T-helper 9 cell (primary cell): ENCODE results near the gene UGT1A6.
"Not testable (repeated sequence)": the region's sequence is repeated elsewhere in the genome, so short reads cannot be mapped to it uniquely, and the experiment has no call there.

Experiments used
- DNase-seq: peaks from one replicate; pipeline ENCODE4 v3.0.0-alpha.2; 2020

The UGT1A6 gene

DNA sequence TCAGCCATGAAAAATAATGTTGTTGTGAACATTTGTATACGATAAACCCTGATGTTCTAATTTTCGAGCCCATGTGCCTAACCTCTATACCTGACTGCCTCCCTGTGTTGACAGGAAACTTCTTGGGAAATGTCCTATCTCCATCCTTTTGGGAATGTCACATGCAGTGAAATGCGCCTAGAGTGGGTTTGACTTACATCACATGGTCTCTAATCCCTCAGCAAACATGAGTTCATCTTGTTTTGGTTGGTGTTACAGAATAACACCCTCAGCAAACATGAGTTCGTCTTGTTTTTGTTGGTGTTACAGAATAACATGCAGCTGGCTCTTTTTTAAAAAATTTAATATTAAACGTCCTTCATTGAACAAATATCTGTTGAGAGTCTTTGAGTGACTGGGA, 4.3 kb upstream of the UGT1A6 start:
- DNase-seq: no peak

DNA sequence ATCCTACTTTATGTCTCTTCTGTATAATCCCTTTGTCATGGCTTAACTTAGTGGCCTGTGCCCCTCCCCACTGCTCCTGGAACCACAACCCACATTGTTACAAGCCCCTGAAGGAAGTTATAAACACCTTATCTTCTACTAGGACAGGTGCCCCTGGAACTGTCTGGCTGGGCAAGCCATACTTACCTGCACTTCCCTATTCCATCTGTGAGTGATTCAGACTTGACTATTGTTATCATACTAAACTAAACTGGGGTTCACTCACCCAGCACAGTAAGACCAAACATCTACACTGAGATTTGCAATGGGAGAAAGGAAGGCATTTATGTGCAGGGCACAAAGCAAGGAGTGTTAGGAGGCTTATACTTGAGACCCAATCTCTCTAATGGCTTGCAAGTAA, 3.7 kb upstream of the UGT1A6 start:
- no peak for DNase-seq

DNA sequence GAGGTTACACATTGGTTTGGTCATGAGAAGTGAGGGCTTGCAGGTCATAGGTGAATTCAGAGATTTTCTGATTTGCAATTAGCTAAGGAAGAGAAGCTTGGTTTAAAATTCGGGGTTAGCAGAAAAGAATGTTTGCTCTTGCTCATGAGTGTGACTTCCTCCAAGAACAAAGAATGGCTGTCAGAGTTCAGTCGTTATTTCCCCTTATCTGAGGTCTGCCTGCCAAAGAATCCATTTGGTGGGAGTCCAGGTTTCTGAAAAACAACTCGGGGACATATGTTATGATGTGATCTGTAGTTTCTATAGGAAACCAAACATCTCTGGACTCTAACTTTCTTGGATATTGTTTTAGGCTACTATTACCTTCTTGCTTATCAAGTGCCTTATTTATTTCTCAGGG, 3.2 kb upstream of the UGT1A6 start:
- no peak for DNase-seq

DNA sequence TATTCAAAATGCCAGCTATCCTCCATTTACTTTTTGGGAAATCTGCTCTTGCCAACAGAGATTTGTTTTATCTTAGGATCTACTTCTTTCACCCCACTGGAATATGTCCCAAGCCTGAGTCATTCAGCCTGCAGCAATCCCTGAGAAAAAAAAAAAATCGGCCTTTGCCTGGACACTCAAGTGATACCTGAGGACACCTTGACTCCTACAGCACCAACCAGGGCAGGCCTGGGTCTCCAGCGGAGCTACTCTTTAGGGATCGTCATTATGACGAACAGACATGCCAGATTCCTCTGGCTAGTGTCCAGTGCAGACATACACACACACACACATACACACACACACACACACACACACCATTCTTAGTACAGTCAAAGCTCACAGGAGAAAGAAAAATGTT, 2.2 kb upstream of the UGT1A6 start:
- DNase-seq: no peak

DNA sequence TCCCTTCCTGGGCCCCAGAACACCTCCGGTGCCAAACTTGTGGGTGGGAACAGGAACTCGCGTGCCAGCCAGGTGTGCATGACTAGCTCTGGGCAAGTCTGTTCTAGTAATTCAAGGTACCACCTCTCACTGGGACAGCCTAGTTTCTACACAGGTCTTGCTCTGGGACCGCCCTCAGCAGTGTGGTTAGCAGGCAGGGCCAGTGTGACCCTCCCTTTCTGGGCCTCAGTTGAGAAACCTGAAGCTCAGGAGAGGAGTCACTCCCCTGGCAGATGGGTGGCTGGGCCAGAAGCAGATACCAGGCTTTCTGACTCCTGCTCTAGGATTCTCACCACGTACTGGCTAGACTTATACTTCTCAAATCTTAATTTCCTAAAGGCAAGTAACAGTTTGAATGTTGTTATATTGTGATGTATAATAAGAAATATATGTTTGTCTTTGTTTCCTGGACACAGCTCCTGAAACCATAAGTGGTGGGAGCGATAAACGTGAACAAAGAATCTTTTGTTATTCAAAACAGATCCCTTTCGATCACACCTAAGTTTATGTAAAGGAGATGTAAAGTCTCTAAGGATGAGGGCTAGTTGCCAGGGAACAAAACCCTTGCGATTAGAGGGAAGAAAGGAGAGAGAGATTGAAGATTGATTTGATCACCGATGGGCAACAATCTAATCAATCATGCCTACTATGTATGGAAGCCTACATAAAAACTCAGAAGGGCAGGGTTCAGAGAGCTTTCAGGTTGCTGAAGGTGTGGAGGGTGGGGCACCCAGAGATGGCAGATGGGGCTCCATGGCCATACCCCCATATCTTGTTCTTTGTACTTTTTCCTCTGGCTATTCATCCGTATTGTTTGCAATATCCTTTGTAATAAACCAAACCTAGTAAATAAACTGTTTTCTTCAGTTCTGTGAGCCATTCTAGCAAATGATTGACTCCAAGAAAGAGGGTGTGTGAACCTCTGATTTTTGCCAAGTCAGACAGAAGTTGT, 952 bp upstream of the UGT1A6 start:
- no peak for DNase-seq

DNA sequence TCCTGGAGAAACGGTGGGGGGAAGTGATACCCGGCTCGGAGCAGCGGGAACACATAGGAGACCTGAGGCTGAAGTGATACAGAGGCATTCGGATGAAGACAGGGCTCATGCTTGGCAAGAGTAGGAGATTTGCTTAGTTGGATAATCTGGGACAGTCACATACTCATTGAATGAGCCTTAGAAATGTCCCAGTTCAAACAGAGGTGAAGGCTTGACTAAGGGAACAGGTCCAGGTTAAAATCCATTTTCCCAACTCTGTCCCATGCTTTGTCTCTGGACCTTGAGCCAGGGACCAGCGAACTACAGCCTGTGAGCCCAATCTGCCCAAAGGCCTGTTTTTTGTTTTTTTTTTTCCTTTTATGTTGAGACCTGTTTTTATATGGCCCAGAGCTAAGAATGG, 1.3 kb downstream of the UGT1A6 start:
- DNase-seq: no peak

DNA sequence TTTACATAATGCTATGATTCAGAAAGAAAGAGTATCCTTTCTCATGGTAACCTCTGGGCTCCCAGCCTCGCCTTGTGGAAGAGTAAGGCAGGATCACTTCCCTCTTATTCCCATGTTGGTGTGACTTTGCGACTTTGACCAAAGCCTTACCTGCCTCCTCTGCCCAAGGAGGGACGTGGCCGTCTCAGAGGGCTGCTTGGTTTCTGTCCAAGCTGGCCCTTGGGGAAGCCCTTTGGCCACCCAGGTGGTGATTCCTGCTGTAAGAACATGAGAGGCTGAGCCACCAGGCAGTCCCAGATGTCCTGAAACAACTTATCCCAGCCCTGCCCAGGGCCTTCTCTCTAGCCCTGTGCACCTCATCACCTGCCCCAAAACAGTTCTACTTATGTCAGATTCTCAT, 6.0 kb downstream of the UGT1A6 start:
- no peak for DNase-seq

DNA sequence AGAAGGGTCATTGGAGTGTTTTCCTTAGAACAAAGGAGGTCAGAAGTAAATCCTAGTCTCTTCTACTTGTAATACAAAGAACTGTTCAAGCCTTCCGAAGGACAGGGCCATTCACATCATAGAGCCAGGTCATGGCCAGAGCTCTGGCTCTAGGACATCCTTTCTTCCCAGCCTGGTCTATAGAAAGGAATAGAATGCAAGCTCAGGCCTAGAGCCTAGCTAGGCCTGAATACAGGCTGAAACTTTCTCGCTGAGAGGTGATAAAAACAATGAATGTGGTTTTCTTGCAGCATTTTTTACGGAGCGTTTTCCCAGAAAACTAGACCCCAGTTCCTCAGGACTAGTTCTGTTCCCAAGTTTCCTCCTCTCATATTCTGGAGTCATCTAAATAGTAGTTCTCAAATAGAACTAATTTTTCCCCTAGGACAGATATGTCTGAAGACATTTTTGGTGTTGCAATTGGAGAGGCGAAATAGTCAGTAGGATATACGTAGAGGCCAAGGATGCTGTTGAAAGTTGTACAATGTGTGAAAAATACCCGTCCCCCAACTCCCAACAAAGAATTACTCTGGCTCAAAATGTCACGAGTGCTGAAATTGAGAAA, 6.8 kb downstream of the UGT1A6 start:
- no peak for DNase-seq

DNA sequence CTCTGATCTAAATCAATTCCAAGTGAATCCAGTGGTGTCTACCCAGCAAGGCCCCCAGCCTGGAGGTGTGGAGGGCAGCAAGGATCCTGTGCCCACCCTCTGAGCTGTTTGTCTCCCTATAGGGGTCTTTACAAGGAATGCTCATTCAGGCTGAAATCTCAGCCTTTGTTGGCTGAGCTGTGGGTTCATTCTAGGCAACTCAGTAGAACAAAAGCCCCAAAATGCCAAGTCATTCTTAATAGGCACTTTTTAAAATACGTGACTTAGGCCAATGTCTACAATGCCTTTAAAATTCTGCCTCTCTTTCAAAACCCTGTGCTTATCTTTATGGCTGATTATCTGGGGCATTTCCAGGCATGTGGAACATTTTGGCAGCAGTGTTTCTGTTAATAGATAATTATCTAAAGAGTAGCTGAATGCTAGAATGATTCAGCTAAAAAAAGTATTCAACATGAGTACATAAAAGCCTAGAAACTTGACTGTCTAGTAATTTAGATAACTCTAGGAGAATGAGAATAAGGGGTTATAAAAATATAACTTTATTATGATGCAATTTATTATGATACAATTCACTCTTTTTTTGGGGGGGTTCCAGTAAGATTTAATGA, 7.4 kb downstream of the UGT1A6 start:
- no peak for DNase-seq

DNA sequence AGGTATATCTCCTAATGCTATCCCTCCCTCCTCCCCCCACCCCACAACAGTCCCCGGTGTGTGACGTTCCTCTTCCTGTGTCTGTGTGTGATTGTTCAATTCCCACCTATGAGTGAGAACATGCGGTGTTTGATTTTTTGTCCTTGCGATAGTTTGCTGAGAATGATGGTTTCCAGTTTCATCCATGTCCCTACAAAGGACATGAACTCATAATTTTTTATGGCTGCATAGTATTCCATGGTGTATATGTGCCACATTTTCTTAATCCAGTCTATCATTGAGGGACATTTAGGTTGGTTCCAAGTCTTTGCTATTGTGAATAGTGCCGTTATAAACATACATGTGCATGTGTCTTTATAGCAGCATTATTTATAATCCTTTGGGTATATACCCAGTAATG, 8.2 kb downstream of the UGT1A6 start:
- not testable (repeated sequence) for DNase-seq

DNA sequence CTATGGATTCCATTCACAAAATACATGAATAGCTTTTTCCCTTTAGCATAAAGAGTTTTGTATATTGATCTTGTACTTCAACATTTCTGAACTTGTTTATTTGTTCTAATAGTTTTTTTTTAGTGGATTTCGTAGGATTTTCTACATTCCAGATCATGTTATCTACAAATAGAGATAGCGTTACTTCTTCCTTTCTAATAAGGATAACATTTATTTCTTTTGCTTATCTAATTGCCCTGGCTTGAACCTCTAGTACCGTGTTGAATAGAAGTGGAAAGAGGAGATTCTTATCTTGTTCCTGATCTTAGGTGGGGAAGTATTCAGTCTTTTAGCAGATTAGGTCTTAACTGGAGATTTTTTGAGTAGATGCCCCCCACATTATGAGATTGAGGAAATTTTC, 9.5 kb downstream of the UGT1A6 start:
- DNase-seq: no peak

DNA sequence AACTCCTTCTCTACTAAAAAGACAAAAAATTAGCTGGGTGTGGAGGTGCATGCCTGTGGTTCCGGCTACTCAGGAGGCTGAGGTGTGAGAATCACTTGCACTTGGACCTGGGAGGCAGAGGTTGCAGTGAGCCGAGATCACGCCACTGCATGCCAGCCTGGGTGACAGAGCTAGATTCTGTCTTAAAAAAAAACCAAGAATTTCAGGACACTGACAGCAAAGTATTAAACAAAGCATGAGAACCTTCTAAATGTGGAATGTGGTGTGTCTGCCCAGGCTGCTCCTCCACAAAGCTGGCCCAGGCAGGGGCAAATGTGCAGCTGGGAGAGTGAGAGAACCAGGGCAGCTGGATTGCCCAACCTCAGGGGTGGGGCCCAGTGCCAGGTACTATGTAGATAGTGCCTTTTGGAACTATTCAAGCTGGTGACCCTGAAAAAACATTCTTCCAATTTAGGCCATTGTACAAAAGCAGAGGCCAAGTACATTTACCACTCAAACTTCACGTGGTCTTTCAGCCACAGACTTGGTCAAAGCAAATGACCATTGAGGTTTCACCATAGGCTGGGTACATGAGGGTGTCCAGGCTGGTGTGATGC, 13.3 kb downstream of the UGT1A6 start:
- no peak for DNase-seq

DNA sequence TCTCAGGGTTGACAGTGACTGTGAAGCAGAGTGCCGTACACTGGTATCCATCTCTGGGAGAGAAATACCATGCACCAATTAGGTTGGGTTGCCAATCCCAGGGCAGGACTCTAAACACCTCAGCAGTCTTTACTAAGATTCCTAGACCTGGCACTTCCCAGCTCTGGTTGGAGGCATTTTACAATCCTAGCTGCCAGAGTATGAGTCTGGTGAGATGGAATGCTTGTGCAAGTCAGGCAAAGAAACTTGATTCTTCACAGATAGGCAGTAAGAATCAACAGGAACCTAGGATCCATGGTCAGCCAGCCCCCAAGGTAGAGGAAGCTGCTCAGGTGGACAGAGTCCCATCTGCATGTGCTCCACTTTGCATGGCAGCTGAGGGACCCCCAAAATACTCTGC, 14.0 kb downstream of the UGT1A6 start:
- DNase-seq: no peak

DNA sequence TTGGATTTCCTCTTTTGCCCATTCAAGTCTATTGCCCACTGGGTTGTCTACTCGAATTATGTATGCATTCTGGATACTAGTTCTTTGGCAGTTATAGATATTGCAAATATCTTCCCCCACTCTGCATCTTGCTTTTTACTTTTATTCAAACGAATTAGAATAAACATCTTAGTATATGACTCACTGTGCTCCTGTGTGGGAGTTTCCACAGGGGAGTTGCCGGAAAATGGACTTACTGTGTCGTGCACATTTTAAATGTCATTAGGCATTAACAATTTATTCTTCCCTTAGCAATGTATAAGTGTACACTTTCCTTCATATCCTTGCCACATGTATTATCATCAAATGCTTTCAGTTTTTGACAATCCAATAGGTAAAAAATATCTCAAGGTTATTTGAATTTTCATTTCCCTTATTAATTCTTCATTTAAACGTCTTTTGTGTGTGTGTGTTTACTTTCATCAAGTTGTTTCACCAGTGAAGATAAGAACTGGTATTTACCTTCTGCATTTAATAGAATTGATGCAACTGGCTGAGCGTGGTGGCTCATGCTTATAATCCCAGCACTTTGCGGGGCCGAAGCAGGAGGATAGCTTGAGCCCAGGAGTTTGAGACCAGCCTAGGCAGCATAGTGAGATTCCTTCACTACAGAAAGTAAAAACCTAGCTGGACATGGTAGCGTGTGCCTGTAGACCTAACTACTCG, 15.4 kb downstream of the UGT1A6 start:
- DNase-seq: no peak

DNA sequence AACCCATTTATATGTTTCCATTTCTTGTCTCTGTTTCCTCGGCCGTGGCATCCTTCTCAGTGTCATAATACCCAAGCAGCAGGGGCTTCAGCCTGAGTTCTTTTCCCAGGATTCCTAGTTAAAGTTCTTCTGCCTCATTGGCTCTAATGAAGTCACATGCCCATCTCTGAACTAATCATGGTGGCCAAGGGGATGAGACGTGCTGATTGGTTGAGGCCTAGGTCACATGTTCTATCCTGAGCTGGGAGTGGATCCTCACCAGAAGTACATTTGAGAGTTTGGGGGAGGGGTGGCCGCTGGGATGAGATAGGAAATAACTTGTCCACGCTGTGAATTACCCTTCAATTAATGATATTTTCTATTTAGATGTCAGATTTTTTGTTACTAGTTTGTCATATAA, 16.3 kb downstream of the UGT1A6 start:
- no peak for DNase-seq

DNA sequence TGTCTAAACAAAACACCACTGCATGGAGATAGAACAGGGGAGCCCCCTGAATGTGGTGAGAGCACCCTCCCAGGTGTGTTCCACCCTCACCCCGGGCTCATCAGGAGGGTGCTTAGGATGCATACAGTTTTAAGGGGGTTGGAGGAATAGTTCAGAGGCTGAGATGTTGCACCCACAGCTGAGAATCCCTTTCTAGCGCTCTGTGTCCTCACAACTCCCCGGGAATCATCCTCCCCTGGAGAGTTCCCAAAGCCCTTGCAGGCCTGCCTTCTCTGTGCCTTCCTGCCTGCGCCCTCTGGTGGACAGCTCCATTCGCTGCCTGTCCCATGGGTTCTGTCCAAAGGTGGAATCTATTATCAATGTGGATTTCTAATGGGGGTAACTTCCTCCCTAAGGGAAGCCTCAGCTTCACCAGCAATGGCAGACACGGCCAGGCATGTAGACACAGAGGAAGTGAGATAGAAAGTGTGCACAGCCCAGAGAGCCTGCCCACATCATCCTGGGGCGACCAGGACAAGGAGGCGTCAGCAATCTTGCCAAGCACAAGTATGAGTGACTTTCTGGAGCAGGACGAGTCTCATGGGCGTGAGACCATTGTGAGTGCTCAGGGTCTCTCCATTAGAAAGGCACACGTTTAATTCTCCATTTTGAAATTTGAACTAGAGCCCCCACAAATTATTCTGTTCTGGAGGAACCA, 18.8 kb downstream of the UGT1A6 start:
- DNase-seq: peak; percentile 58

DNA sequence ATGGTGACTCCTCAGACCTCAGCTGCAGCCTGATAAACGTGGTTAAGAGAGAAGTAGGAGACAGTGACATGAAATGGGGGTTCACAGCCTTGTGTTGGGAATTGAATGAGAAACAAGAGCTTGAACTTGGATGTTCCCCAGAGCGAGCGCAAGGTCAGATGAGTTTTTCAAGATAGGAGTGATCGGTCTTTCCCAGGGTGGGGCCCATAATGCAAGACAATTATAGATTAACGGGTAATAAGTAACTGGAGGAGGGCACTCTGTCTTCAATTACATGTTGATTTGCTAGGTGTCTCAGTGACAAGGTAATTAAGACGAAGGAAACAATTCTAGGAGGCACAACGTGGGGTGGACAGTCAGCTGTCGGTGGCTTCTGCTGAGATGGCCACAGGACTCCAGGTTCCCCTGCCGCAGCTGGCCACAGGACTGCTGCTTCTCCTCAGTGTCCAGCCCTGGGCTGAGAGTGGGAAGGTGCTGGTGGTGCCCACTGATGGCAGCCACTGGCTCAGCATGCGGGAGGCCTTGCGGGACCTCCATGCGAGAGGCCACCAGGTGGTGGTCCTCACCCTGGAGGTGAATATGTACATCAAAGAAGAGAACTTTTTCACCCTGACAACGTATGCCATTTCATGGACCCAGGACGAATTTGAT, 20.0 kb downstream of the UGT1A6 start, which contains the start of gene UGT1A5:
TSS of gene UGT1A5 (plus strand) at position 297 of the 651 bp plus-strand sequence. CDS start at position 382, 85 bp downstream.
- DNase-seq: no peak

DNA sequence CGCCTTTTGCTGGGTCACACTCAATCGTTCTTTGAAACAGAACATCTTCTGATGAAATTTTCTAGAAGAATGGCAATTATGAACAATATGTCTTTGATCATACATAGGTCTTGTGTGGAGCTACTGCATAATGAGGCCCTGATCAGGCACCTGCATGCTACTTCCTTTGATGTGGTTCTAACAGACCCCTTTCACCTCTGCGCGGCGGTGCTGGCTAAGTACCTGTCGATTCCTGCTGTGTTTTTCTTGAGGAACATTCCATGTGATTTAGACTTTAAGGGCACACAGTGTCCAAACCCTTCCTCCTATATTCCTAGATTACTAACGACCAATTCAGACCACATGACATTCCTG, 20.5 kb downstream of the UGT1A6 start:
- no peak for DNase-seq

DNA sequence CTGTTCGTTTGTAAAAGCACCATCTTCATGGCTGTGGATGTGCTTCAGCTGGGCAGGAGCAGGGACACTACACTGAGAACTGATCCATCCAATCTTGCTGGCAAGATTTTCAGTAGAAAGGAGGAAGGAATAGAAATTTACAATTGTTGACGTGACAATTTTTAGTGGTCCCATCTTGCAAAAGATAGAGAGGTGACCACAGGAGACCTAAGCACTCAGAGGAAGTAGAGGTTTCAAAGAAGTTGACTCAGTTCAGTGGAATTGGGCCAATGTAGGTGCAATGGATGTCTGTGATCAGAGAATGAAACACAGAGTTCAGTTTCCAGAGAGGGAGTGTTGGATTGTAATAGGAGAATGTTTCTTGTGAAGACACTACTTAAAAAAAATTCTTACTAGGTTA, 21.4 kb downstream of the UGT1A6 start:
- no peak for DNase-seq

DNA sequence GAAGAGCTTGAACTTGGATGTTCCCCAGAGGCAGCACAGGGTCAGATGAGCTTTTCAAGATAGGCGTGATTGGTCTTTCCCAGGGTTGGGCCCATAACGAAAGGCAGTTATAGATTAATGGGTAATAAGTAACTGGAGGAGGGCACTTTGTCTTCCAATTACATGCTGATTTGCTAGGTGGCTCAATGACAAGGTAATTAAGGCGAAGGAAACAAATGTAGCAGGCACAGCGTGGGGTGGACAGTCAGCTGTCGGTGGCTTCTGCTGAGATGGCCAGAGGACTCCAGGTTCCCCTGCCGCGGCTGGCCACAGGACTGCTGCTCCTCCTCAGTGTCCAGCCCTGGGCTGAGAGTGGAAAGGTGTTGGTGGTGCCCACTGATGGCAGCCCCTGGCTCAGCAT, 25.9 kb downstream of the UGT1A6 start, which contains the start of gene UGT1A4:
TSS of gene UGT1A4 (plus strand) at position 185 of the 400 bp plus-strand sequence. CDS start at position 270, 85 bp downstream.
- DNase-seq: no peak

DNA sequence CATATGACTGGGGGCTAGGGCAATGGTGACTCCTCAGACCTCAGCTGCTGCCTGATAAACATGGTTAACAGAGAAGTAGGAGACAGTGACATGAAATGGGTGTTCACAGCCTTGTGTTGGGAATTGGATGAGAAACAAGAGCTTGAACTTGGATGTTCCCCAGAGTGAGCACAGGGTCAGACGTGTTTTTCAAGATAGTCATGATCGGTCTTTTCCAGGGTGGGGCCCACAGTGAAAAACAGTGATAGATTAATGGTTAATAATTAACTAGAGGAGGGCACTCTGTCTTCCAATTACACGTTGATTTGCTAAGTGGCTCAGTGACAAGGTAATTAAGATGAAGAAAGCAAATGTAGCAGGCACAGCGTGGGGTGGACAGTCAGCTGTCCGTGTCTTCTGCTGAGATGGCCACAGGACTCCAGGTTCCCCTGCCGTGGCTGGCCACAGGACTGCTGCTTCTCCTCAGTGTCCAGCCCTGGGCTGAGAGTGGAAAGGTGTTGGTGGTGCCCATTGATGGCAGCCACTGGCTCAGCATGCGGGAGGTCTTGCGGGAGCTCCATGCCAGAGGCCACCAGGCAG, 36.1 kb downstream of the UGT1A6 start, which contains the start of gene UGT1A3:
TSS of gene UGT1A3 (plus strand) at position 320 of the 579 bp plus-strand sequence. CDS start at position 405, 85 bp downstream.
- no peak for DNase-seq
